GM21529 (cell line): Measurements from ENCODE around the gene TMEM200A.

ENCODE experiments used
- ATAC-seq: cut with Tn5 transposase; IDR thresholded peaks from one replicate; pipeline ENCODE4 v1.9.1; 2021; ENCODE audit not compliant: unreplicated experiment

Gene TMEM200A

DNA sequence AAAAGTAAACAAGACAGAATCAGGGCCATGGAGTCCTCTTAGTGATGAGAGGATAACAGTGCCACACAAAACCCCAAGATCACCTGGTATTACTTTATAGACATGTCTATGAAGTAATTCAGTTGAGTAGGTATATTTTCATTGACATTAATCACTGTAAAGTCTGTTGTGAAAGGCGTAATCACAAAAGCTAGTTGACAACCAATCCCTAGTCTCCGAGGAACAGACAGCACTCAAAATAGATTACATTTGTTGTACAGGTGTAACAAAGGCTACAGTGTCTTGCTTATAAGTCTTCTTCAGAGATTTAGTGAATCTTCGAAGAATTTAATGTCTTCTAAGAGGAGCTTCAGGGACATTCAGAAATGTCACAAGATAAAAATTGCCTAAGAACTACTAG is 120.1 kb downstream of the TMEM200A start:
- no peak for ATAC-seq

DNA sequence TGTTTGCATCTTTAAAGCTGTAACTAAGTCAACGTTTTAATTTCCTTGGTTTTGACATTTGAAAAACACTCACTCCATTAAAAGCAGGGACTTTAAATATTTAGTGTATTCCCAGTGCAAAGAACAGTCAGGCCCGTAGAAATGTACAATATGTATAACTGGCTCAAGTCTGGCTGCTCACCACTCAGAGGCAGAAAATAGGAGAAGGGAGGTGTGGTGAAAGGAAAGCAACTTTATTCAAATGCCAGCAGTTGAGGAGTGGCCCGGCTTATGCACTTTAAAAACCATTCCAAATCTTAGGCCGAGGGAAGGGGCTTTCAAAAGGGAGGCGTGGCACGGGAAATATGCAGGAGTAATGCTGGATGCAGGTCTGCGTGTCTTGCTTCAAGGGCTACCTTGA is 120.6 kb downstream of the TMEM200A start:
- no peak for ATAC-seq

- no peak for ATAC-seq
These were observed 123.7 kb downstream of the TMEM200A start for GRCh38 chr6:130489514-130489913.
